H1 (cell line): Measurements from ENCODE around the gene GALNT15. TPM values are rescaled to one million over a fixed set of nuclear protein-coding genes. Genes with fewer than 3 reads are reported as not detected.

Source experiments
- NANOG ChIP-seq: IDR thresholded peaks from 2 replicates; pipeline ENCODE4 v1.6.1; 2011; ENCODE audit warnings: low read length, low read depth, mild to moderate bottlenecking, inconsistent platforms; ENCODE audit not compliant: insufficient read depth, poor library complexity, severe bottlenecking
- polyA plus RNA-seq, 7 experiments: library from polyadenylated mRNA; depleted of rRNA in 3 of 7; stranded (reverse) in 5 of 7; unstranded in 2 of 7; fragments of >200 nt in 5 of 7; fragments of 200-250 nt in 2 of 7; gene quantifications; 1 replicate in 5 of 7; 2 replicates in 1 of 7; 4 replicates in 1 of 7; pipeline versions ENCODE4 v1.2.1 to v1.2.3, GENCODE V29; 2011 to 2013; ENCODE audit warnings: missing spikeins in 2 of 7, mixed read lengths in 2 of 7
- total RNA-seq: library from RNA; stranded (reverse); fragmentation: NEBNext Ultra II Directional; extraction: Animal tissue kit (Norgen Biotek cat#: 25700); gene quantifications from 2 replicates; pipeline ENCODE4 v1.2.1, GENCODE V29; 2021
- TF ChIP-seq, protein P1 (sequence below): IDR thresholded peaks from 2 replicates; pipeline ENCODE4 v1.6.1; 2012; ENCODE audit warnings: inconsistent platforms

Gene GALNT15
- total and polyA plus RNA-seq, 2 of the 8 experiments (the other 6 are each of a cell fraction or from before 2014, with no cell fraction given) = 0.02 TPM; not detected in 1

GRCh38 chr3:16245609-16246008 is 71.1 kb downstream of the GALNT15 start (continued):
- TF ChIP-seq, protein P1, sequence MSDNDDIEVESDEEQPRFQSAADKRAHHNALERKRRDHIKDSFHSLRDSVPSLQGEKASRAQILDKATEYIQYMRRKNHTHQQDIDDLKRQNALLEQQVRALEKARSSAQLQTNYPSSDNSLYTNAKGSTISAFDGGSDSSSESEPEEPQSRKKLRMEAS = no peak
- no peak for TF ChIP-seq NANOG
